ENCODE measurements around the gene ZNF610.

Gene ZNF610

DNA sequence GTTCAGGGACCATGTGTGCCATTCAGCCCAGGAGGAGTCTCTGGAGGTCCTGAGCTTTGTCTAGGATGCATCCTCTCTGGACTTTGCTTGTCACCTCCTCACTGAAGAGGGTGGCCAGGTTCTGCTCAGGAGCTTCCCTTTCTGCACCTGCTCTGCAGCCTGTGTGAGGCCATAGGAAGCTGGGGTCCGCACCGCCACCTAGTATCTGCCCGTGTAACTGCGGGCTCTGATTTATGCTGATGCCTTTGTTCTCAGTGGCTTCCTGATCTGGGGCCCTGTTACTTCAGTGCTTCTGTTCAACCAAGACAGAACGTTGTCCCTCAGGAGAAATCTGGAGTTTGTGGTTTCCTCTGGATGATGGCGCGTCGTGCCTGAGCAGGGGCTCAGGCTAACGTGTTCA, 15.5 kb downstream of the ZNF610 start:
- Mint-ChIP-seq H3K4me3 (no peak overlapping the region), H3K36me3 (peaks cover 10% of the 10 kb centered on the region), H3K4me1 (no peaks in the 10 kb centered on the region), H3K27ac (no peak overlapping the region), H3K9me3 (peaks cover 8% of the 10 kb centered on the region)
- no peak for DNase-seq (ENCODE audit: low spot score in 2 of 2)
- ATAC-seq, result no peak

DNA sequence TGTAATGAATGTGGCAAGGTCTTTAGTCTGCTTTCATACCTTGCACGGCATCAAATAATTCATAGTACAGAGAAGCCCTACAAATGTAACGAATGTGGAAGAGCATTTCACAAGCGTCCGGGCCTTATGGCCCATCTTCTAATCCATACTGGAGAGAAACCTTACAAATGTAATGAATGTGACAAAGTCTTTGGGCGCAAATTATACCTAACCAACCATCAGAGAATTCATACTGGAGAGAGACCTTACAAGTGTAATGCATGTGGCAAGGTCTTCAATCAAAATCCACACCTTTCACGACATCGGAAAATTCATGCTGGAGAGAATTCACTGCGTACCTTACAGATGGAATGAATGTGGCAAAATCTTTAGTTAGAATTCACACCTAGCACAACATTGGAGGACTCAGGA, 30.4 kb downstream of the ZNF610 start:
- Mint-ChIP-seq H3K36me3 (peaks cover 11% of the 10 kb centered on the region), H3K9me3 (peaks cover 26% of the 10 kb centered on the region), H3K27ac (no peak overlapping the region), H3K4me1 (peaks cover 12% of the 10 kb centered on the region), H3K4me3 (no peak overlapping the region)
- ATAC-seq (no peak), DNase-seq (ENCODE audit: low spot score in 2 of 2) (no peak)

DNA sequence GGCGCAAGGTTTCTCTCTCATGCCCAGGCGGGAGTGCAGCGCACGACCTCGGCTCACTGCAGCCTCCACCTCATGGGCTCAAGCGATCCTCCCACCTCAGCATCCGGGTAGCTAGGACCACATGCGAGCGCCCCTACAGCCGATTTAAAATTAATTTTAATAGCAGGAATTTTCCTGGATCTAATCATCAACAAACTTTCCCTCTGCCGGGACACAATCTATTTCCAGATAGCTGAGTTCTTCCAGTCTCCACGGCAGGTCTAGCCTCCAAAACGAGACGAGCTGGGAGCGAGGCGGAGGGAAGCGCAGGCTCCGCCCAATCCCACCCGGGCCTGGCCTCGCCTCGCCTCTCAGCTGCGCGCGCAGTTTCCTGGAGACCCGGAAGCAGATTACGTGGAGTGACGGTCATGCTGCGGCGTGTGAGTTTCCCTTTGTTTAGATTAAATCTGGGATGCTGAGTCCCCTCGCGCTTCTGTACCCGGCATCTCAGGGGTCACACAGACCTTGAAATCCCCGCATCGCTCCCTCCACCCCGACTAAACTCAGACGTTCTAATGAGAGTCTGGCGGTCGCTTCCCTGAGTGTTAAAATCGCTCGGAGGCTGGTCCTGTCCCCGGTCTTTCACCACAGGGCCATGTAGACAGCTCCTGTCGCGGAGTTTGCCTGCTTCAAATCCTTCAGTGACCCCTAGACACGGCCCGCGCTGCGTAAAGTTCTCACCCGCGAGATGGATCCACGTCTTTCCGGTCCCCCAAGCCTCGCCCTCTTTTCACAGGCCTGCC, 33.7 kb downstream of the ZNF610 start, which contains the start of gene ZNF880:
Gene ZNF880 (plus strand): TSS at position 365 of the 782 bp plus-strand sequence. CDS start 43 bp downstream, at position 408.
- ATAC-seq (peak; percentile 99), DNase-seq (ENCODE audit: low spot score in 2 of 2) (peak; percentile 84 to 90)
- H3K36me3 Mint-ChIP-seq, result peaks cover 34% of the 10 kb centered on the region
- peak within 1 kb of the TSS; percentile 87 for H3K4me3 Mint-ChIP-seq
- peak within 1 kb of the TSS; percentile 98 for H3K27ac Mint-ChIP-seq
- H3K4me1 Mint-ChIP-seq, result peaks cover 12% of the 10 kb centered on the region
- peaks cover 16% of the 10 kb centered on the region for H3K9me3 Mint-ChIP-seq

DNA sequence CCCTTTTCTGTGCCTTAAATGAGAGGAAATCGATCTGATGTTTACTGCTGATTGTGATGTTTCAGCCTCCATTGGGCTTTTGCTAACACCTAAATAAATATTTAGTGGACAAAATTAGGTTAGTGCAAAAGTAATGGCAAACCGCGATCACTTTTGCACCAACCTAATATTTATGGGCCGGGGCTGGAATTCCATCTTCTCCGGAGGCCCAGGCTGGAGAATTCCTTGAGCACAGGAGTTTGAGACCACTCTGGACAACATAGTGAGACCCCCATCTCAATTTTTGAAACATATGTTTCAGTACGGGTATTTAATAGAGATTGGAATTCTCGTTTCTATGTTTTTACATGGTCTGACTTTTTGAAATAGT, 34.3 kb downstream of the ZNF610 start:
- no peak for ATAC-seq
- no peak for DNase-seq (ENCODE audit: low spot score in 2 of 2)
- peaks cover 12% of the 10 kb centered on the region for H3K4me1 Mint-ChIP-seq
- peak overlapping the region; percentile 87 for H3K4me3 Mint-ChIP-seq
- H3K9me3 Mint-ChIP-seq, result peaks cover 17% of the 10 kb centered on the region
- H3K27ac Mint-ChIP-seq, result peak overlapping the region; percentile 98
- H3K36me3 Mint-ChIP-seq, result peaks cover 39% of the 10 kb centered on the region

DNA sequence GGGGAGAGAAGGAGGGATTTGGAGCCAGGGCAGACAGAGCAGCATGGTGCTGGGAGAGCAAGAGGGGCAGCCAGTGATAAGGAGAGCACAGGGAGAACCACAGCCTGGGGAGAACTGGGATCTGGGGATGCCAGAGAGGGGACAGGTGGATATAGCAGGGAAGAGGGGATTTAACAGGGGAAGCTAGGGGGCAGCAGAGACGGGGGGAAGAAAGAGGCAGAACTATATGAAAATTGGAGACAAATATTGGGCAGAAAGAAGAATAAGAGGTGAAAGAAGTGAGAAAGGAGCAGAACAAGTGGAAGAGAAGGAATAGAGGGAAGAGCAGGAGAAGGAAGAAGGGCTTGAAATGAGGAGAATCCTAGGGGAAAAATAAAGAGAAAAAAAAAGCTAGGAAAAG, 55.1 kb downstream of the ZNF610 start:
- no peak for DNase-seq (ENCODE audit: low spot score in 2 of 2)
- ATAC-seq, result no peak
- Mint-ChIP-seq H3K9me3 (peaks cover 25% of the 10 kb centered on the region), H3K4me3 (no peak overlapping the region), H3K27ac (no peak overlapping the region), H3K36me3 (peaks cover 5% of the 10 kb centered on the region), H3K4me1 (no peaks in the 10 kb centered on the region)

DNA sequence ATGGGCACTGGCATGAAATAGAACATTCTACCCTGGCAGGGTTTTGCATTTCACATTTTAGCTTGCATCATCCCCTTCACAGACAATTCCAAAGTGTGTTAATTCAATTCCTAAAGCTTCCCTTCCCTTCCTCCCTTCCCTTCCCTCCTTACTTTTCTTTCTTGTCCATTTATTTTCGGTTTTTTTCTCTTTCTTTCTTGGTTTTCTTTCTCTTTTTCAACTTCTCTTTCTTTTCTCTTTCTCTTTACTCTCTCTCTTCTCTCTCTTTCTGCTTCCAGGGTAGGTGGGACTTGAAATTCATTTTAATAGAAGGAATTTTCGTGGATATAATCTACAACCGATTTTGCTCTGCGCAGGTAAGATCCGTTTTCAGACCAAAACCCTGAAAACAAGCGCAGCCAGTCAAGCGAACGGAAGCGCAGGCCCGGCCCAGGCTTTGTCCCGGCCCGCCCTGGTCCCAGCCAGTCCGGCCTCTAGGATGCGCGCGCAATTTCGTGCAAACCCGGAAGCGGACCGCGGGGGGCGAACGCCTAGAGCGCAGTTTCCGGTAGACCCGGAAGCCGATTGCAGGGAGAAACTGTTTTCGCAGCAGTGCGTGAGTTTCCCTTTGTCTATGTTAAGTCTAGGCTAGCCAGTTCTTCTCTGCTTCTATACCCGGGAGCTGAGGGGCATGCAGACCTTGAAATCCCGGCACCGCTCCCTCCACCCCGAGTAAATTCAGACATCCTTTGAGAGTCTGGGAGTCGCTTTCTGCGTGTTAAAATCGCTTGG, 61.5 kb downstream of the ZNF610 start, which contains the start of gene ZNF528:
Gene ZNF528 (plus strand): TSS at position 540 of the 771 bp plus-strand sequence. CDS start 4,165 bp downstream, outside the sequence.
- peak; percentile 100 for ATAC-seq
- Mint-ChIP-seq H3K9me3 (peaks cover 20% of the 10 kb centered on the region), H3K4me1 (peaks cover 21% of the 10 kb centered on the region), H3K4me3 (peak within 1 kb of the TSS; percentile 78), H3K27ac (peak within 1 kb of the TSS; percentile 94), H3K36me3 (peaks cover 32% of the 10 kb centered on the region)
- DNase-seq (ENCODE audit: low spot score in 2 of 2), result peak; percentile 89 to 96

DNA sequence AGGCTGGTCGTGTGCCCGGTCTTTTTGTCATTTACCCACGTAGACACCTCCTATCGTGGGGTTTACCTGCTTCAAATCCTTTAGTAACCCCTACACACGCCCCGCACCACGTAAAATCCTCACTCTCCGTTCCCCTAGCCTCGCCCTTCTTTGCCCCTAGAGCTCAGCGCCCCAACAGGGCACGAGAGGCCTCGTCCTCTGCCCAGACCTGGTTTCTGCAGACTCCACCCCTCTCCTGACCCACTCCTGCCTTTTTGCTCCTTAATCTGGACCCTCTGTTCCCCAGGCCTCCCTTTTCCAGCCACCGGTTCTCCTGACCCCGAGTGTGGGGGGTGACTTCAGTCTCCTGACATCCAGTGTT, 62.0 kb downstream of the ZNF610 start:
- H3K27ac Mint-ChIP-seq, result peak overlapping the region; percentile 94
- peaks cover 20% of the 10 kb centered on the region for H3K9me3 Mint-ChIP-seq
- H3K4me3 Mint-ChIP-seq, result peak overlapping the region; percentile 78
- ATAC-seq (peak; percentile 59), DNase-seq (ENCODE audit: low spot score in 2 of 2) (no peak)
- H3K36me3 Mint-ChIP-seq, result peaks cover 35% of the 10 kb centered on the region
- peaks cover 21% of the 10 kb centered on the region for H3K4me1 Mint-ChIP-seq

DNA sequence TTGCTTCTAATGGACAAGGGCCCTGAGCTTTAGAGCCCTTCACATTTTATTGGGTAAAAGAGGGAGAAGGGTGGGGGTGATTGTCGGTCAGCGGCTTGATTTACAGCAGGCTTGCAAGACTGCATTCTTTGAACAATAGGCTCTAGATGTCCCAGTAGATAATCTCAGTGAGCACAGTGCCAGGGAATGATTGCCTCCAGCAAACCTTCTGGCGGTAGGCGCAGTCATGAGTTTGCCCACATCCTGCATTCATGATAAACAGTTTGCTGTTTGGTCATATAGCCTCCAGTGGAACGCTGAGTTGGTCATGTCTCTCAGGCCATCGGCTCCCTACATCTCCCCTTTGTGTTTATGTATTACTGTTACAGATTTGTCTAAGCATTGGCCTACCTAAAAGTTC, 74.2 kb downstream of the ZNF610 start:
- peaks cover 48% of the 10 kb centered on the region for H3K36me3 Mint-ChIP-seq
- no peaks in the 10 kb centered on the region for H3K4me1 Mint-ChIP-seq

DNA sequence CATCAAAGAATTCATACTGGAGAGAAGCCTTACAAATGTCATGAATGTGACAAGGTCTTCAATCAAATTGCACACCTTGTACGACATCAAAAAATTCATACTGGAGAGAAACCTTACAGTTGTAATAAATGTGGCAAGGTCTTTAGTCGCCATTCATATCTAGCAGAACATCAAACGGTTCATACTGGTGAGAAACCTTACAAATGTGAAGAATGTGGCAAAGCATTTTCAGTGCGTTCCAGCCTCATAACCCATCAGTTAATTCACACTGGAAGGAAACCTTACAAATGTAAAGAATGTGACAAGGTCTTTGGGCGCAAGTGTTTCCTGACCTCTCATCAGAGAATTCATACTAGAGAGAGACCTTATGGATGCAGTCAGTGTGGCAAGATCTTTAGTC, 79.7 kb downstream of the ZNF610 start:
- H3K4me3 Mint-ChIP-seq, result no peak overlapping the region

More for the DNA sequence above, 74.2 kb downstream of the ZNF610 start:
- no peak for ATAC-seq
- no peak overlapping the region for H3K4me3 Mint-ChIP-seq
- peaks cover 16% of the 10 kb centered on the region for H3K9me3 Mint-ChIP-seq
- DNase-seq (ENCODE audit: low spot score in 2 of 2), result no peak
- H3K27ac Mint-ChIP-seq, result no peak overlapping the region

More for the DNA sequence above, 79.7 kb downstream of the ZNF610 start:
- Mint-ChIP-seq H3K36me3 (no peaks in the 10 kb centered on the region), H3K27ac (no peak overlapping the region), H3K9me3 (peaks cover 25% of the 10 kb centered on the region), H3K4me1 (no peaks in the 10 kb centered on the region)
- ATAC-seq (no peak), DNase-seq (ENCODE audit: low spot score in 2 of 2) (no peak)

Measured in stimulated activated effector memory CD8-positive, alpha-beta T cell treated with anti-CD3 and anti-CD28 coated beads, Interleukin-12 subunit alpha, Interleukin-12 subunit beta, amount 100 ng/mL, for 72 hours (primary cell).